ENCODE data around the gene GPC3. TPM values are rescaled to one million over a fixed set of nuclear protein-coding genes. Genes with fewer than 3 reads are reported as not detected.

Gene GPC3
- total RNA-seq, 1 experiment from 2014 or later: 0.98 TPM

DNA sequence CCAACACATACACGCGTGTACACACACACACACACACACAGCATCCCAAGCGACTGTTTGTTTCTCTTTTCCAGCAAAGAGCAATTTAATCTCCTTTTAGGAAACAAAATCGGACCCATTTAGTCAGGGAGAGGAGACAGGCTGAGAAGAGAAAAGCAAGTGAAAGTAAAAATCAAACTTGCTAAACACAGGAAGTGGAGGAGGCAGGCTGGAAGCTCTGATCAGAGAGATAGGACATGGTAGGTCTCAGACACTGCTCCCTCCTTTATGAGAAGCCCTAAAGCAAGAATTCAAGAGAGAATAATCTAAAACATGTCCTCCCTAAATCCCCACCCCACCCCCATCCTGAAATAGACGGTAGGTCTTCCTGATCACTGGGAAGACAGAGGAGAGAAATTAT lies 62.3 kb downstream of the GPC3 start:
- Histone ChIP-seq H3K9me3 (ENCODE audit: control insufficient read depth in 1 of 2, insufficient read depth in 1 of 2, low read depth in 1 of 2, low read length in 2 of 2) (no peaks in the 10 kb centered on the region), H4K20me1 (ENCODE audit: insufficient read depth) (no peaks in the 10 kb centered on the region), H3K4me1 (ENCODE audit: control insufficient read depth in 1 of 2, insufficient read depth in 2 of 2, low read length in 2 of 2) (no peaks in the 10 kb centered on the region), H3K9ac (ENCODE audit: low read length) (no peak overlapping the region), H3K4me3 (replicated peaks in 1 of 2; ENCODE audit: low read depth in 1 of 2, low read length in 2 of 2) (no peak overlapping the region), H3K27me3 (ENCODE audit: insufficient read depth, low read length) (no peaks in the 10 kb centered on the region), H3K4me2 (ENCODE audit: low read length) (no peak overlapping the region), H2AFZ (ENCODE audit: low read depth, low read length, poor library complexity, severe bottlenecking) (no peak overlapping the region), H3K27ac (ENCODE audit: low read depth, low read length) (no peak overlapping the region), H3K9me2 (ENCODE audit: insufficient read depth) (no peaks in the 10 kb centered on the region), H3K79me2 (ENCODE audit: insufficient read depth, low read length) (no peaks in the 10 kb centered on the region), H3K36me3 (ENCODE audit: control insufficient read depth in 1 of 2, insufficient read depth in 2 of 2, low read length in 2 of 2) (no peaks in the 10 kb centered on the region)
- no peak for TF ChIP-seq FOSL1 (IDR thresholded peaks at IDR 0.05; ENCODE audit: low read depth)
- TF ChIP-seq, protein P1, sequence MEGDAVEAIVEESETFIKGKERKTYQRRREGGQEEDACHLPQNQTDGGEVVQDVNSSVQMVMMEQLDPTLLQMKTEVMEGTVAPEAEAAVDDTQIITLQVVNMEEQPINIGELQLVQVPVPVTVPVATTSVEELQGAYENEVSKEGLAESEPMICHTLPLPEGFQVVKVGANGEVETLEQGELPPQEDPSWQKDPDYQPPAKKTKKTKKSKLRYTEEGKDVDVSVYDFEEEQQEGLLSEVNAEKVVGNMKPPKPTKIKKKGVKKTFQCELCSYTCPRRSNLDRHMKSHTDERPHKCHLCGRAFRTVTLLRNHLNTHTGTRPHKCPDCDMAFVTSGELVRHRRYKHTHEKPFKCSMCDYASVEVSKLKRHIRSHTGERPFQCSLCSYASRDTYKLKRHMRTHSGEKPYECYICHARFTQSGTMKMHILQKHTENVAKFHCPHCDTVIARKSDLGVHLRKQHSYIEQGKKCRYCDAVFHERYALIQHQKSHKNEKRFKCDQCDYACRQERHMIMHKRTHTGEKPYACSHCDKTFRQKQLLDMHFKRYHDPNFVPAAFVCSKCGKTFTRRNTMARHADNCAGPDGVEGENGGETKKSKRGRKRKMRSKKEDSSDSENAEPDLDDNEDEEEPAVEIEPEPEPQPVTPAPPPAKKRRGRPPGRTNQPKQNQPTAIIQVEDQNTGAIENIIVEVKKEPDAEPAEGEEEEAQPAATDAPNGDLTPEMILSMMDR (IDR thresholded peaks at IDR 0.05 in 2 of 3, conservative IDR thresholded peaks at IDR 0.05 in 1 of 3; ENCODE audit: borderline replicate concordance in 1 of 3, insufficient read depth in 1 of 3, low read depth in 2 of 3, low read length in 2 of 3): no peak
- TF ChIP-seq POLR2A (IDR thresholded peaks at IDR 0.05; ENCODE audit: borderline replicate concordance, extremely low read depth, insufficient read depth, insufficient read length): no peak
- no peak for TF ChIP-seq TCF7L2 (IDR thresholded peaks at IDR 0.05; ENCODE audit: borderline replicate concordance, extremely low read depth, insufficient read depth, insufficient read length)
- no peak for TF ChIP-seq ELF1 (IDR thresholded peaks at IDR 0.05; ENCODE audit: borderline replicate concordance, low read depth)
- TF ChIP-seq SIN3A (IDR thresholded peaks at IDR 0.05; ENCODE audit: low read depth): no peak
- TF ChIP-seq POLR2AphosphoS5 (IDR thresholded peaks at IDR 0.05; ENCODE audit: low read depth, low read length): no peak
- no peak for TF ChIP-seq RAD21 (IDR thresholded peaks at IDR 0.05; ENCODE audit: low read depth)
- RAD21 ChIA-PET (ENCODE audit: low non-redundant PET in 1 of 2, low total read pairs in 2 of 2, uncharacterized antibody in 2 of 2, unreplicated experiment in 2 of 2): no interaction called here
- no TSS peak for BruUV-seq (replicated peaks)
- POLR2A ChIA-PET: no interaction called here
- ATAC-seq (no peak), DNase-seq (ENCODE audit: low read depth, low spot score) (no peak)
- intact Hi-C loops (cut with micrococcal nuclease): no loop called here
- CTCF ChIA-PET: no interaction called here

DNA sequence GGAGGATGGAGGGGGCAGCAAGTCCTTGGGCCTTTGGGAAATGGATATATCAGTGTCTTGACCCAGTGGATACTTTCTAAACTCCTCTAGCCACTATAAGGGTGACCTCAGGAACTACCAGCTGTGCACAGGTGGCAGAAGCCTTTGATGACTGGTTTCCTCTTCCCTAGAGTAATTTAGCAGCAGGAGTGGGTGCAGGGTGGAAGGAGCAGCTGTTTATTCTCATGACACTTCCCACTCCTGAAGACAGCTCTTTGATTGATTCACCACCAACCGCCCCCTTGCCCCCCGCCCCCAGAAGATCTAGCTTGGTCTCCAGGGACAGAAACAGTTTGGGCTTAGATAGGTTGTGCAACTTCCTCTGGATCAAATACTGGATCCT lies 63.0 kb downstream of the GPC3 start:
- H3K79me2 ChIP-seq (ENCODE audit: insufficient read depth, low read length): no peaks in the 10 kb centered on the region
- no peaks in the 10 kb centered on the region for H3K27me3 ChIP-seq (ENCODE audit: insufficient read depth, low read length)
- no peaks in the 10 kb centered on the region for H3K4me1 ChIP-seq (ENCODE audit: control insufficient read depth in 1 of 2, insufficient read depth in 2 of 2, low read length in 2 of 2)
- no peak overlapping the region for H3K4me3 ChIP-seq (replicated peaks in 1 of 2; ENCODE audit: low read depth in 1 of 2, low read length in 2 of 2)
- no peak overlapping the region for H2AFZ ChIP-seq (ENCODE audit: low read depth, low read length, poor library complexity, severe bottlenecking)
- H4K20me1 ChIP-seq (ENCODE audit: insufficient read depth): no peaks in the 10 kb centered on the region
- no peak overlapping the region for H3K27ac ChIP-seq (ENCODE audit: low read depth, low read length)
- no peak overlapping the region for H3K9ac ChIP-seq (ENCODE audit: low read length)
- CTCF ChIA-PET: no interaction called here
- POLR2A ChIA-PET: no interaction called here
- H3K36me3 ChIP-seq (ENCODE audit: control insufficient read depth in 1 of 2, insufficient read depth in 2 of 2, low read length in 2 of 2): no peaks in the 10 kb centered on the region
- no peaks in the 10 kb centered on the region for H3K9me2 ChIP-seq (ENCODE audit: insufficient read depth)
- RAD21 ChIA-PET (ENCODE audit: low non-redundant PET in 1 of 2, low total read pairs in 2 of 2, uncharacterized antibody in 2 of 2, unreplicated experiment in 2 of 2): no interaction called here
- no TSS peak for BruUV-seq (replicated peaks)
- no peak overlapping the region for H3K4me2 ChIP-seq (ENCODE audit: low read length)
- ATAC-seq: no peak
- no peak for DNase-seq (ENCODE audit: low read depth, low spot score)
- no peaks in the 10 kb centered on the region for H3K9me3 ChIP-seq (ENCODE audit: control insufficient read depth in 1 of 2, insufficient read depth in 1 of 2, low read depth in 1 of 2, low read length in 2 of 2)
- intact Hi-C loops (cut with micrococcal nuclease): no loop called here
- TF ChIP-seq, protein P2, sequence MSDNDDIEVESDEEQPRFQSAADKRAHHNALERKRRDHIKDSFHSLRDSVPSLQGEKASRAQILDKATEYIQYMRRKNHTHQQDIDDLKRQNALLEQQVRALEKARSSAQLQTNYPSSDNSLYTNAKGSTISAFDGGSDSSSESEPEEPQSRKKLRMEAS (IDR thresholded peaks at IDR 0.05): no peak
- TF ChIP-seq EZH2phosphoT487 (IDR thresholded peaks at IDR 0.05; ENCODE audit: borderline replicate concordance) (no peak), CEBPB (IDR thresholded peaks at IDR 0.05; ENCODE audit: low read depth) (no peak), EGR1 (IDR thresholded peaks at IDR 0.05; ENCODE audit: low read depth) (no peak), JUND (IDR thresholded peaks at IDR 0.05) (no peak), YY1 (IDR thresholded peaks at IDR 0.05; ENCODE audit: extremely low read depth, insufficient replicate concordance, low read depth, low read length) (no peak), EZH2 (IDR thresholded peaks at IDR 0.05) (no peak)
- TF ChIP-seq, protein P3, sequence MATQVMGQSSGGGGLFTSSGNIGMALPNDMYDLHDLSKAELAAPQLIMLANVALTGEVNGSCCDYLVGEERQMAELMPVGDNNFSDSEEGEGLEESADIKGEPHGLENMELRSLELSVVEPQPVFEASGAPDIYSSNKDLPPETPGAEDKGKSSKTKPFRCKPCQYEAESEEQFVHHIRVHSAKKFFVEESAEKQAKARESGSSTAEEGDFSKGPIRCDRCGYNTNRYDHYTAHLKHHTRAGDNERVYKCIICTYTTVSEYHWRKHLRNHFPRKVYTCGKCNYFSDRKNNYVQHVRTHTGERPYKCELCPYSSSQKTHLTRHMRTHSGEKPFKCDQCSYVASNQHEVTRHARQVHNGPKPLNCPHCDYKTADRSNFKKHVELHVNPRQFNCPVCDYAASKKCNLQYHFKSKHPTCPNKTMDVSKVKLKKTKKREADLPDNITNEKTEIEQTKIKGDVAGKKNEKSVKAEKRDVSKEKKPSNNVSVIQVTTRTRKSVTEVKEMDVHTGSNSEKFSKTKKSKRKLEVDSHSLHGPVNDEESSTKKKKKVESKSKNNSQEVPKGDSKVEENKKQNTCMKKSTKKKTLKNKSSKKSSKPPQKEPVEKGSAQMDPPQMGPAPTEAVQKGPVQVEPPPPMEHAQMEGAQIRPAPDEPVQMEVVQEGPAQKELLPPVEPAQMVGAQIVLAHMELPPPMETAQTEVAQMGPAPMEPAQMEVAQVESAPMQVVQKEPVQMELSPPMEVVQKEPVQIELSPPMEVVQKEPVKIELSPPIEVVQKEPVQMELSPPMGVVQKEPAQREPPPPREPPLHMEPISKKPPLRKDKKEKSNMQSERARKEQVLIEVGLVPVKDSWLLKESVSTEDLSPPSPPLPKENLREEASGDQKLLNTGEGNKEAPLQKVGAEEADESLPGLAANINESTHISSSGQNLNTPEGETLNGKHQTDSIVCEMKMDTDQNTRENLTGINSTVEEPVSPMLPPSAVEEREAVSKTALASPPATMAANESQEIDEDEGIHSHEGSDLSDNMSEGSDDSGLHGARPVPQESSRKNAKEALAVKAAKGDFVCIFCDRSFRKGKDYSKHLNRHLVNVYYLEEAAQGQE (IDR thresholded peaks at IDR 0.05; ENCODE audit: low read depth): no peak
- TF ChIP-seq, protein P4, sequence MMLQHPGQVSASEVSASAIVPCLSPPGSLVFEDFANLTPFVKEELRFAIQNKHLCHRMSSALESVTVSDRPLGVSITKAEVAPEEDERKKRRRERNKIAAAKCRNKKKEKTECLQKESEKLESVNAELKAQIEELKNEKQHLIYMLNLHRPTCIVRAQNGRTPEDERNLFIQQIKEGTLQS (IDR thresholded peaks at IDR 0.05): no peak
